HEK293 (cell line): ENCODE data around the gene KLHDC7B.

Source experiments
- GFI1B ChIP-seq: fragments of 450-650 bp; formaldehyde crosslinking; IDR thresholded peaks from 2 replicates; pipeline ENCODE4 v1.5.1; 2016; ENCODE audit warnings: missing biosample characterization, missing genetic modification characterization
- GLI4 ChIP-seq: fragments of 450-650 bp; formaldehyde crosslinking; IDR thresholded peaks from 2 replicates; pipeline ENCODE4 v1.5.1; 2016; ENCODE audit warnings: missing biosample characterization, missing genetic modification characterization
- KLF1 ChIP-seq: fragments of 450-650 bp; formaldehyde crosslinking; IDR thresholded peaks from 2 replicates; pipeline ENCODE4 v1.5.1; 2016; ENCODE audit warnings: missing biosample characterization, missing genetic modification characterization
- MZF1 ChIP-seq: fragments of 450-650 bp; formaldehyde crosslinking; IDR thresholded peaks from 2 replicates; pipeline ENCODE4 v1.5.1; 2017; ENCODE audit warnings: missing biosample characterization, missing genetic modification characterization, borderline replicate concordance
- OVOL3 ChIP-seq: fragments of 450-650 bp; formaldehyde crosslinking; IDR thresholded peaks from 2 replicates; pipeline ENCODE4 v1.5.1; 2016; ENCODE audit warnings: missing biosample characterization, missing genetic modification characterization
- SP3 ChIP-seq: fragments of 450-650 bp; formaldehyde crosslinking; IDR thresholded peaks from 2 replicates; pipeline ENCODE4 v1.5.1; 2016; ENCODE audit warnings: missing biosample characterization, missing genetic modification characterization
- TRIM28 ChIP-seq: IDR thresholded peaks from 2 replicates; pipeline ENCODE4 v1.6.1; 2011; ENCODE audit warnings: low read length, control low read depth, borderline replicate concordance
- YY2 ChIP-seq: fragments of 450-650 bp; formaldehyde crosslinking; IDR thresholded peaks from 2 replicates; pipeline ENCODE4 v1.5.1; 2016; ENCODE audit warnings: missing biosample characterization, missing genetic modification characterization
- ZBTB20 ChIP-seq: fragments of 450-650 bp; formaldehyde crosslinking; IDR thresholded peaks from 2 replicates; pipeline ENCODE4 v1.5.1; 2016; ENCODE audit warnings: missing biosample characterization, missing genetic modification characterization
- ZBTB8A ChIP-seq: fragments of 450-650 bp; formaldehyde crosslinking; IDR thresholded peaks from 2 replicates; pipeline ENCODE4 v1.5.1; 2016; ENCODE audit warnings: missing biosample characterization, missing genetic modification characterization
- ZFHX2 ChIP-seq: fragments of 450-650 bp; formaldehyde crosslinking; conservative IDR thresholded peaks from 2 replicates; pipeline ENCODE4 v1.5.1; 2016; ENCODE audit warnings: missing biosample characterization, missing genetic modification characterization
- ZFP3 ChIP-seq: fragments of 450-650 bp; formaldehyde crosslinking; IDR thresholded peaks from 2 replicates; pipeline ENCODE4 v1.5.1; 2016; ENCODE audit warnings: low read depth, missing biosample characterization, missing genetic modification characterization
- ZNF121 ChIP-seq: fragments of 450-650 bp; formaldehyde crosslinking; IDR thresholded peaks from 2 replicates; pipeline ENCODE4 v1.5.1; 2016; ENCODE audit warnings: missing biosample characterization, missing genetic modification characterization
- ZNF202 ChIP-seq: fragments of 450-650 bp; formaldehyde crosslinking; IDR thresholded peaks from 2 replicates; pipeline ENCODE4 v1.5.1; 2016; ENCODE audit warnings: missing biosample characterization, missing genetic modification characterization, borderline replicate concordance
- ZNF24 ChIP-seq: fragments of 450-650 bp; formaldehyde crosslinking; IDR thresholded peaks from 2 replicates; pipeline ENCODE4 v1.5.1; 2016; ENCODE audit warnings: missing biosample characterization, missing genetic modification characterization
- ZNF26 ChIP-seq: fragments of 450-650 bp; formaldehyde crosslinking; IDR thresholded peaks from 2 replicates; pipeline ENCODE4 v1.5.1; 2016; ENCODE audit warnings: missing biosample characterization, missing genetic modification characterization
- ZNF274 ChIP-seq, 2 experiments: fragments of 200-500 bp in 1 of 2; fragments of 450-650 bp in 1 of 2; sonication (Bioruptor generic) in 1 of 2; formaldehyde crosslinking in 1 of 2; IDR thresholded peaks; 2 replicates each; pipeline versions ENCODE4 v1.5.1 to v1.6.1; 2014 to 2016; ENCODE audit warnings: borderline replicate concordance in 1 of 2, inconsistent platforms in 1 of 2, low read length in 1 of 2, missing biosample characterization in 1 of 2, missing genetic modification characterization in 1 of 2
- ZNF280C ChIP-seq: fragments of 450-650 bp; formaldehyde crosslinking; IDR thresholded peaks from 2 replicates; pipeline ENCODE4 v1.5.1; 2016; ENCODE audit warnings: missing biosample characterization, missing genetic modification characterization
- ZNF324 ChIP-seq: fragments of 450-650 bp; formaldehyde crosslinking; IDR thresholded peaks from 2 replicates; pipeline ENCODE4 v1.5.1; 2016; ENCODE audit warnings: missing biosample characterization, missing genetic modification characterization
- ZNF416 ChIP-seq: fragments of 450-650 bp; formaldehyde crosslinking; IDR thresholded peaks from 2 replicates; pipeline ENCODE4 v1.5.1; 2016; ENCODE audit warnings: missing biosample characterization, missing genetic modification characterization
- ZNF423 ChIP-seq: fragments of 450-650 bp; formaldehyde crosslinking; IDR thresholded peaks from 2 replicates; pipeline ENCODE4 v1.5.1; 2016; ENCODE audit warnings: missing biosample characterization, missing genetic modification characterization
- ZNF48 ChIP-seq: fragments of 450-650 bp; formaldehyde crosslinking; IDR thresholded peaks from 2 replicates; pipeline ENCODE4 v1.5.1; 2016; ENCODE audit warnings: missing biosample characterization, missing genetic modification characterization
- ZNF521 ChIP-seq: fragments of 450-650 bp; formaldehyde crosslinking; IDR thresholded peaks from 2 replicates; pipeline ENCODE4 v1.5.1; 2017; ENCODE audit warnings: missing biosample characterization, mild to moderate bottlenecking, missing genetic modification characterization
- ZNF621 ChIP-seq: fragments of 450-650 bp; formaldehyde crosslinking; IDR thresholded peaks from 2 replicates; pipeline ENCODE4 v1.5.1; 2017; ENCODE audit warnings: missing biosample characterization, missing genetic modification characterization
- ZNF654 ChIP-seq: fragments of 450-650 bp; formaldehyde crosslinking; IDR thresholded peaks from 2 replicates; pipeline ENCODE4 v1.5.1; 2016; ENCODE audit warnings: low read depth, missing biosample characterization, missing genetic modification characterization
- ZNF658 ChIP-seq: fragments of 450-650 bp; formaldehyde crosslinking; IDR thresholded peaks from 2 replicates; pipeline ENCODE4; 2016; ENCODE audit warnings: missing biosample characterization, missing genetic modification characterization
- ZNF677 ChIP-seq: fragments of 450-650 bp; IDR thresholded peaks from 2 replicates; pipeline ENCODE4 v1.5.0; 2018; ENCODE audit warnings: missing biosample characterization, mild to moderate bottlenecking, missing genetic modification characterization, moderate library complexity
- ZNF76 ChIP-seq: fragments of 450-650 bp; formaldehyde crosslinking; IDR thresholded peaks from 2 replicates; pipeline ENCODE4; 2016; ENCODE audit warnings: low read depth, missing biosample characterization, missing genetic modification characterization, borderline replicate concordance
- ZNF777 ChIP-seq: fragments of 450-650 bp; formaldehyde crosslinking; IDR thresholded peaks from 2 replicates; pipeline ENCODE4 v1.5.1; 2017; ENCODE audit warnings: missing biosample characterization, missing genetic modification characterization, borderline replicate concordance
- TF ChIP-seq, protein P1 (sequence below): fragments of 450-650 bp; formaldehyde crosslinking; IDR thresholded peaks from 2 replicates; pipeline ENCODE4 v1.5.1; 2016; ENCODE audit warnings: missing biosample characterization, missing genetic modification characterization
- TF ChIP-seq, protein P2 (sequence below): fragments of 450-650 bp; formaldehyde crosslinking; IDR thresholded peaks from 2 replicates; pipeline ENCODE4; 2016; ENCODE audit warnings: missing biosample characterization, missing genetic modification characterization
- TF ChIP-seq, protein P3 (sequence below): fragments of 450-650 bp; formaldehyde crosslinking; IDR thresholded peaks from 2 replicates; pipeline ENCODE4 v1.5.1; 2016; ENCODE audit warnings: missing biosample characterization, missing genetic modification characterization

KLHDC7B gene

GRCh38 chr22:50504369-50505211 lies 41.1 kb upstream of the KLHDC7B start (continued):
- TF ChIP-seq, protein P1, sequence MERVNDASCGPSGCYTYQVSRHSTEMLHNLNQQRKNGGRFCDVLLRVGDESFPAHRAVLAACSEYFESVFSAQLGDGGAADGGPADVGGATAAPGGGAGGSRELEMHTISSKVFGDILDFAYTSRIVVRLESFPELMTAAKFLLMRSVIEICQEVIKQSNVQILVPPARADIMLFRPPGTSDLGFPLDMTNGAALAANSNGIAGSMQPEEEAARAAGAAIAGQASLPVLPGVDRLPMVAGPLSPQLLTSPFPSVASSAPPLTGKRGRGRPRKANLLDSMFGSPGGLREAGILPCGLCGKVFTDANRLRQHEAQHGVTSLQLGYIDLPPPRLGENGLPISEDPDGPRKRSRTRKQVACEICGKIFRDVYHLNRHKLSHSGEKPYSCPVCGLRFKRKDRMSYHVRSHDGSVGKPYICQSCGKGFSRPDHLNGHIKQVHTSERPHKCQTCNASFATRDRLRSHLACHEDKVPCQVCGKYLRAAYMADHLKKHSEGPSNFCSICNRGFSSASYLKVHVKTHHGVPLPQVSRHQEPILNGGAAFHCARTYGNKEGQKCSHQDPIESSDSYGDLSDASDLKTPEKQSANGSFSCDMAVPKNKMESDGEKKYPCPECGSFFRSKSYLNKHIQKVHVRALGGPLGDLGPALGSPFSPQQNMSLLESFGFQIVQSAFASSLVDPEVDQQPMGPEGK, result no peak
- TF ChIP-seq, protein P2, sequence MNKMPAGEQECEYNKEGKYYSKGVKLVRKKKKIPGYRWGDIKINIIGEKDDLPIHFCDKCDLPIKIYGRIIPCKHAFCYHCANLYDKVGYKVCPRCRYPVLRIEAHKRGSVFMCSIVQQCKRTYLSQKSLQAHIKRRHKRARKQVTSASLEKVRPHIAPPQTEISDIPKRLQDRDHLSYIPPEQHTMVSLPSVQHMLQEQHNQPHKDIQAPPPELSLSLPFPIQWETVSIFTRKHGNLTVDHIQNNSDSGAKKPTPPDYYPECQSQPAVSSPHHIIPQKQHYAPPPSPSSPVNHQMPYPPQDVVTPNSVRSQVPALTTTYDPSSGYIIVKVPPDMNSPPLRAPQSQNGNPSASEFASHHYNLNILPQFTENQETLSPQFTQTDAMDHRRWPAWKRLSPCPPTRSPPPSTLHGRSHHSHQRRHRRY (tag by site-specific recombination), result no peak
- TF ChIP-seq MZF1 (tag by site-specific recombination) (no peak), TRIM28 (no peak), ZNF324 (tag by site-specific recombination) (no peak), ZNF777 (tag by site-specific recombination) (no peak), ZNF677 (tag by site-specific recombination) (no peak), ZFP3 (no peak), ZNF621 (tag by site-specific recombination) (no peak), ZNF280C (tag by site-specific recombination) (no peak), ZNF658 (tag by site-specific recombination) (no peak), ZNF26 (tag by site-specific recombination) (no peak), KLF1 (peak; percentile 79), GLI4 (no peak), ZNF121 (no peak), ZBTB20 (tag by site-specific recombination) (no peak), ZNF274 (IDR thresholded peaks at IDR 0.05; ENCODE audit: low read length) (no peak), ZNF274 (tag by site-specific recombination; IDR thresholded peaks at IDR 0.05; ENCODE audit: borderline replicate concordance) (no peak), ZNF654 (tag by site-specific recombination) (no peak), ZNF48 (no peak), ZNF416 (tag by site-specific recombination) (no peak), ZNF521 (tag by site-specific recombination) (no peak), YY2 (tag by site-specific recombination) (no peak), GFI1B (no peak), ZNF24 (tag by site-specific recombination) (no peak), SP3 (tag by site-specific recombination) (no peak), OVOL3 (no peak), ZFHX2 (tag by site-specific recombination) (peak; percentile 51), ZNF76 (tag by site-specific recombination) (no peak), ZNF202 (tag by site-specific recombination) (no peak), ZBTB8A (0 out of 2 replicates have a peak, but pooled peaks have one; percentile 6), ZNF423 (tag by site-specific recombination) (no peak)
- TF ChIP-seq, protein P3, sequence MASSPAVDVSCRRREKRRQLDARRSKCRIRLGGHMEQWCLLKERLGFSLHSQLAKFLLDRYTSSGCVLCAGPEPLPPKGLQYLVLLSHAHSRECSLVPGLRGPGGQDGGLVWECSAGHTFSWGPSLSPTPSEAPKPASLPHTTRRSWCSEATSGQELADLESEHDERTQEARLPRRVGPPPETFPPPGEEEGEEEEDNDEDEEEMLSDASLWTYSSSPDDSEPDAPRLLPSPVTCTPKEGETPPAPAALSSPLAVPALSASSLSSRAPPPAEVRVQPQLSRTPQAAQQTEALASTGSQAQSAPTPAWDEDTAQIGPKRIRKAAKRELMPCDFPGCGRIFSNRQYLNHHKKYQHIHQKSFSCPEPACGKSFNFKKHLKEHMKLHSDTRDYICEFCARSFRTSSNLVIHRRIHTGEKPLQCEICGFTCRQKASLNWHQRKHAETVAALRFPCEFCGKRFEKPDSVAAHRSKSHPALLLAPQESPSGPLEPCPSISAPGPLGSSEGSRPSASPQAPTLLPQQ (tag by site-specific recombination), result peak; percentile 35; the same call in 1 of the 2 replicates
